Immature natural killer cell (primary cell): ENCODE data around the gene TOP2B. TPM values are rescaled to one million over a fixed set of nuclear protein-coding genes. Genes with fewer than 3 reads are reported as not detected.

ENCODE experiments used
- DNase-seq, 3 donors: peaks; one replicate each; pipeline ENCODE4 v3.0.0; 2022; ENCODE audit warnings: mixed read lengths in 1 of 3
- H3K27ac Mint-ChIP-seq, 6 donors: one replicate each; pipeline ENCODE4 v1.8.0; 2020; ENCODE audit warnings: mixed read lengths in 6 of 6, mild to moderate bottlenecking in 5 of 6, inconsistent platforms in 4 of 6, moderate library complexity in 3 of 6
- H3K27me3 Mint-ChIP-seq, 3 donors: one replicate each; pipeline ENCODE4 v1.8.0; 2020 to 2021; ENCODE audit warnings: low read depth in 3 of 3, mild to moderate bottlenecking in 3 of 3, mixed read lengths in 3 of 3, moderate library complexity in 3 of 3, inconsistent platforms in 1 of 3
- H3K36me3 Mint-ChIP-seq, 3 donors: one replicate each; pipeline ENCODE4 v1.8.0; 2020; ENCODE audit warnings: mixed read lengths in 3 of 3, inconsistent platforms in 2 of 3, mild to moderate bottlenecking in 2 of 3
- H3K4me1 Mint-ChIP-seq, 2 donors: one replicate each; pipeline ENCODE4 v1.8.0; 2020; ENCODE audit warnings: inconsistent platforms in 2 of 2, mild to moderate bottlenecking in 2 of 2, mixed read lengths in 2 of 2, moderate library complexity in 1 of 2
- H3K4me3 Mint-ChIP-seq, 5 donors: one replicate each; pipeline ENCODE4 v1.8.0; 2020; ENCODE audit warnings: mild to moderate bottlenecking in 5 of 5, mixed read lengths in 5 of 5, inconsistent platforms in 3 of 5, moderate library complexity in 3 of 5
- H3K9me3 Mint-ChIP-seq, 6 donors: one replicate each; pipeline ENCODE4 v1.8.0; 2020; ENCODE audit warnings: mild to moderate bottlenecking in 6 of 6, mixed read lengths in 6 of 6, inconsistent platforms in 4 of 6, moderate library complexity in 3 of 6
- polyA plus RNA-seq, 3 donors: library from polyadenylated mRNA; unstranded; fragments of 300-500 nt; fragmentation: Illumina TruSeq; gene quantifications; one replicate each; pipeline ENCODE4 v1.2.3, GENCODE V29; 2021

Gene TOP2B
- polyA plus RNA-seq, 3 donors from 2014 or later: 31.8 to 84.5 (median 45.7) TPM

DNA sequence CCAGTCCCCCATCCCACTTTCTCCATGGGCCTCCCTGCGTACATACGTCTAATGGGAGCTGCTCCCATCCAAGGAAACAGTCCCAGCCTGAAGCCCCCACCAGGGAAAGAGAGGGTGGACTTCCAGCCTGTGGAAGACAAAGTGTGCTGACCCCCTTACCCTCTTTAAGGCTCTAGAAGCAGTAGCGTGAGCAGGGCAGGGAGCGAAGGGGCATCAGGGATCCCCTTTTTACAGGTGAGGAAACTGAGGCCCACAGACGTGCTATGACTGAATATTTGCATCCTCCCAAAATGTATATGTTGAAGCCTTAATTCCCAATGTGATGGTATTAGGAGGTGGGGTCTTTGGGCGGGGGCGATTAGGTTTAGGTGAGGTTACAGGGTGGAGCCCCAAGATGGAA, 83.4 kb downstream of the TOP2B start:
- Mint-ChIP-seq H3K4me3 (no peak overlapping the region), H3K27me3 (peaks cover 2 to 12% (median 7%) of the 10 kb centered on the region in 3 donors), H3K9me3 (peaks cover 0 to 2% (median 0%) of the 10 kb centered on the region in 6 donors), H3K27ac (no peak overlapping the region), H3K4me1 (no peaks in the 10 kb centered on the region), H3K36me3 (no peaks in the 10 kb centered on the region)
- DNase-seq: no peak

DNA sequence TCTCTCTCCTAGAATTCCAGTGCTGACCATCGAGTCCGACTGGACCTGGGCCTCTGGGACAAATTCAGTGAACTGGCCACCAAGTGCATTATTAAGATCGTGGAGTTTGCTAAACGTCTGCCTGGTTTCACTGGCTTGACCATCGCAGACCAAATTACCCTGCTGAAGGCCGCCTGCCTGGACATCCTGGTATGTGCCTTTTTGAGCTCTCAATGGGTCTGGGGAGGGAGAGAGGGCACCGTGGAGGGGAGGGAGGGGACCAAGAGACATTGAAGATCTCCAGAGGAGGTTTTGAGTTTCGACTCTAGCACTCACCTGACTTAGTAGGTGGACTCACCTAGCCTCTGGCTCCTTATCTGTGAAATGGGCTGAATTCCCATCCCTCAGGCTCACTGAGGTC, 84.2 kb downstream of the TOP2B start:
- Mint-ChIP-seq H3K27me3 (peaks cover 2 to 12% (median 7%) of the 10 kb centered on the region in 3 donors), H3K9me3 (peaks cover 0 to 2% (median 0%) of the 10 kb centered on the region in 6 donors), H3K27ac (no peak overlapping the region), H3K36me3 (no peaks in the 10 kb centered on the region), H3K4me3 (no peak overlapping the region), H3K4me1 (no peaks in the 10 kb centered on the region)
- DNase-seq: no peak

DNA sequence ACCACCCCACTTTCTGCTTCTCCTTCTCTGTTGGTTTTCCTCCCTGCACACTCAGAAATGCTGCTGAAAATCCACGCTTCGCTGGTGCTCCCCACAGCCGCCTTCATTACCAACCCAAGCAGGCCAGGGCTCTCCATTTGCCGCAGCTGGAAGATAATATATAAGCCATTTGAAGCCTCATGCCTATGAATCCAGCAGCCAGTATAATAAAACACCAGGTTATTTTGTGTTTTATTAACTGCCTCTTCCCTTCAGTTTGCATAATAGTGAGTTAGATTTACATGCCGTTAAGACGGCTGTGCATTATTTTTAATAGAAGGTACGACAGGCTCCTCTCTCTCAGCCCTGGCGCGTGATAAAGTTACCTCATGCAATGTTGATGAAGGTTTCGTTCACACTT, 86.6 kb downstream of the TOP2B start:
- DNase-seq: no peak
- H3K27me3 Mint-ChIP-seq: peaks cover 2 to 8% (median 4%) of the 10 kb centered on the region in 3 donors
- peaks cover 0 to 2% (median 0%) of the 10 kb centered on the region in 6 donors for H3K9me3 Mint-ChIP-seq
- no peak overlapping the region for H3K27ac Mint-ChIP-seq
- H3K4me3 Mint-ChIP-seq: no peak overlapping the region
- no peaks in the 10 kb centered on the region for H3K36me3 Mint-ChIP-seq
- no peaks in the 10 kb centered on the region for H3K4me1 Mint-ChIP-seq

DNA sequence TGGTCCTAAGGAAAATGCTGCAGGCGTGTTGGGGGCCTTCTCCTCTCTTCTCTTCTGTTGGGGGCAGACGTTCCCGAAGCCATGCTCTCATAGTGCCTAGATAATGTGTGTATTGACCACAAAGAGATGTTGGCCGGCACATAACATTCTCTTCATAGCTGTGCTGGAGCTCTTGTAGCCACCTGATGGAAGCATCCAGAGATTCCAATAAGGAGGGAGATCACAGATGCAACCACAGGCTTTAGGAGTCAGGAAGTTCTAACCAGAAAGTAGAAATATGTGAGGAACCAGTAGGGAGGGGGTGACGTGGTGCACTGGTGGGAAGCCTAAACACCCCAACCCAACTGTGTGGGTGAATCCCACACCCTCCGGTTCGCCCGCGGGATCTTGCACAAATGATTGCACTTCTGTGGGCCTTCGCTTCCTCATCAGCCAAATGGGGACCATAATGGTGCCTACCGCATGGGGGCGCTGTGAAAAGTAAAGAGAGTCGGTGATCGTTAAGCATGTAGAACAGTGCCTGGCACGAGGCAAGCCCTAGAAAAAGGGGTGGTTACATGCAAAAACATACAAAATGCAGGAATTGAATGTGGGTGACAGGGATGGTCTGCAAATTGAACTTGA, 87.8 kb downstream of the TOP2B start:
- Mint-ChIP-seq H3K27me3 (peaks cover 2 to 8% (median 5%) of the 10 kb centered on the region in 3 donors), H3K27ac (no peak overlapping the region), H3K4me3 (no peak overlapping the region), H3K36me3 (no peaks in the 10 kb centered on the region), H3K4me1 (no peaks in the 10 kb centered on the region), H3K9me3 (peaks cover 0 to 2% (median 0%) of the 10 kb centered on the region in 6 donors)
- DNase-seq: no peak

DNA sequence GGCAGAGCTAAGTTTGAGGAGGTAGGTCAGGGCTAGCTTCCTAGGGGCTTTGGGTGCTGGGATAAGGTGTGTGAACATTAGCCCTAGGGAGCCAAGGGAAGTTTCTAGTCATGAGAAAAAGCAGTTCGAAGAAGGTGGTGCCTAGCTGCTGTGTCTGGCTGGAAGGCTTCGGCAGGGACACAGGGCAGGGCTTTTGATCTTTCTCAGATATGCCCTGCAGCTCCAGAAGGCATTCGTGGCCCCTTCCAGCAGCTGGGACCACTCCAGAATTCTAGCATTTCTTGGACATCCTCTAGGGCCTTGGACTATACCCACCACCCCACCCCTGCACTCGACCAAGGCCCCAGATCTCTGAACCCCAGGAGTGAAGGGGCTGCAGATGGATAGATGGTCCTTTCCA, 88.6 kb downstream of the TOP2B start:
- peaks cover 2 to 8% (median 5%) of the 10 kb centered on the region in 3 donors for H3K27me3 Mint-ChIP-seq
- H3K27ac Mint-ChIP-seq: no peak overlapping the region
- no peak overlapping the region for H3K4me3 Mint-ChIP-seq
- H3K4me1 Mint-ChIP-seq: no peaks in the 10 kb centered on the region
- DNase-seq: no peak
- no peaks in the 10 kb centered on the region for H3K9me3 Mint-ChIP-seq
- H3K36me3 Mint-ChIP-seq: no peaks in the 10 kb centered on the region

DNA sequence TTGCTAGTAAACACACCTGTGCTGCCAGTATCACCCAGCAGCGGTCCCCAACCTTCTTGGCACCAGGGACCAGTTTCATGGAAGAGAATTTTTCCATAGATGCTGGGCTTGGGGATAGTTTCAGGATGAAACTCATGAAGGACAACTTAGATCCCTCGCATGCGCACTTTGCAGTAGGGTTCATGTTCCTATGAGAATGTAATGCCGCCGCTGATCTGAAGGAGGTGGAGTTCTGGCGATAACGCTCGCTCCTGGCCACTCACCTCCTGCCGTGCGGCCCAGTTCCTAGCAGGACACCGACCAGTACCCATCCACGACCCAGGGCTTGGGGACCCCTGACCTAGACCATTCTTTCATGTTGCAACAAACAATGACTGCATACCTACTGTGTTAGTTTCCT, 89.7 kb downstream of the TOP2B start:
- Mint-ChIP-seq H3K36me3 (no peaks in the 10 kb centered on the region), H3K9me3 (no peaks in the 10 kb centered on the region), H3K4me3 (no peak overlapping the region), H3K27me3 (peaks cover 2 to 8% (median 5%) of the 10 kb centered on the region in 3 donors), H3K27ac (no peak overlapping the region), H3K4me1 (no peaks in the 10 kb centered on the region)
- no peak for DNase-seq

DNA sequence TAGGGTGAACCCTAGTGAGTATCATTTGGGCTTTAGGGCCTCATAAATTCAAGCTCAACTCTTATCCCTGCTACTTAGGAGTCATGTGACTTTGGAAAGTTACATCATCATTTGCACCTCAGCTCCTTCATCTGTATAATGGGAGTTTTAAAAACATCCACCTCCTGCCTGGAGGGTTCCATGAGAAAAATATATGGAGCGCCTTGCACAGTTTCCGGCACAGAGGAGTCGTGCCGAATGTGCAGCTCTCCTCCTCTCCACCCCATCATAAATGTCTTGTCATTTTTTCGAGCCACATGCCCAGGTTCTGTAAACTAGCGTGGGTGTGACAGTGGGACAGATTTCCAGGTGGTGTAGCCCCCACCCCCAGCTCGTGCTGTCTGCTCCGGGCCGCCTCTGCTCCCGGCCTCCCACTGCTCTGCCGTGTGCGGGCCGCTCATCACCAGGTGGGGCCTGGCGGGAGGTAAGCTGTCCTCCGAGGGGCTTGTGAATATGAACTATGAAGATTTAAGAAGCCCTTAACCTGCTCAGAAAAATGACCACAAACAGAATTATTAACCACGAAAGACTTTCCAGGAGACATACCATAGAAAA, 90.4 kb downstream of the TOP2B start:
- H3K27ac Mint-ChIP-seq: no peak overlapping the region
- H3K4me1 Mint-ChIP-seq: no peaks in the 10 kb centered on the region
- peaks cover 2 to 5% (median 5%) of the 10 kb centered on the region in 3 donors for H3K27me3 Mint-ChIP-seq
- H3K4me3 Mint-ChIP-seq: no peak overlapping the region
- H3K9me3 Mint-ChIP-seq: no peaks in the 10 kb centered on the region
- no peaks in the 10 kb centered on the region for H3K36me3 Mint-ChIP-seq
- DNase-seq: no peak

DNA sequence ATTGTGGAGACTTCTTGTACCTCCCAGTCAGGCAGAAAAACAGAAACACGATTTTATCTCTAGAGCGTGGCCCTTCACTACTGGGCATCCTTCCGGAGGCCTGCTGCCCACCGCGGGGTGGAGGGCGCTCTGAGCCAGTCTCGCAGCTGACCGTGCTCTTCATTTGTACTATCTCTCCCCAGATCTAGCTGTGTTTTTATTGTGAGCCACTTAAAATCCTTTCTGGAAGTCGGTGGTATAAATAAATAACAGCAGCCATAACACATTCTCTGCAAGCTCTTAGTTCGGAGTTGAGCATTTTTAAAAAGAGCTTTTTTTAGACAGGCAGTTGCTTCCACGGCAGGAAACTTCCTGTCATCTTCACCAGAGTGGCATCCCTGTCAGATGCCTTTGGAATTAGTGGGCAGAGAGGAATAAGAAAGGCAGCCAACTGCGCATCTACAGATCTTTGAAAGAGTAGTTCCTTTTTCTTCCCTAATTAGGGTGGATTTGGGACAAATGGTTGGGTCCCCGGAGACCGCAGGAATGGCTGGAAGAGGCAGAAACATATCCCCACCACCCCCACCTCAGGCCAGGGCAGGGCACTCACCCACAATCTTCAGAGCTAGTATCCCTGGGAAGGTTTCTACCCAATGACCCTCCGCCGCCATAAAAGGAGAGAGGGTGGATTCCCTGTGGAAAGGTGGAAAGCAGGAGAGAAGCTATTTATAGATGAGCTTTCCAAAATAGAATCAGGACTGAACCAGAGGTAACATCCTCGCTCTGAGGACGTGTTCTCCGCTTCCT, 91.1 kb downstream of the TOP2B start:
- DNase-seq: no peak
- H3K27ac Mint-ChIP-seq: no peak overlapping the region
- H3K4me3 Mint-ChIP-seq: no peak overlapping the region
- H3K36me3 Mint-ChIP-seq: no peaks in the 10 kb centered on the region
- H3K9me3 Mint-ChIP-seq: no peaks in the 10 kb centered on the region
- H3K4me1 Mint-ChIP-seq: no peaks in the 10 kb centered on the region
- peaks cover 2 to 5% (median 5%) of the 10 kb centered on the region in 3 donors for H3K27me3 Mint-ChIP-seq

DNA sequence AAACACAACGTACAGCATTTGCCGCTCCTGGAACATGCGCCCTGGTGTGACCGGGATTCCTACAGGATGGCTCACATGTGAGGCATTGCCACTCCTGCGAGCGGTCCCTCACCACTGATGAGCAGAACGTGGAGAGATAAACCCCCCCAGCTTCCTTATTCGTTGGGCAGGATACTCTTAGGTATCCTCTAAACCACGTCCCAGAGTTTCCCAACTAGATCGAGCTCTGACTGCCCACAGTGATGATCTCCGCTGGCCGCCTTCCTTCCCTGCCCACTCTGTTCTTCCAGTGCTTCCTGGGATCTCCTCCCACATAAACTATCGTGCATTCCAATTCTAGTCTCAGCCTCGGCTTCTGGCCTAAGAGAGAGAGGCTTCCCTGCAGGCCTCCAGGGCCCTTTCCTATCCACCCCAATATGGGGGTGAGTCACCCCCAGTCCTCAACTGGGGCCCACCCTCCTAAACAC, 91.8 kb downstream of the TOP2B start:
- Mint-ChIP-seq H3K27ac (no peak overlapping the region), H3K36me3 (no peaks in the 10 kb centered on the region), H3K4me3 (no peak overlapping the region), H3K9me3 (no peaks in the 10 kb centered on the region), H3K27me3 (peaks cover 2 to 5% (median 5%) of the 10 kb centered on the region in 3 donors), H3K4me1 (no peaks in the 10 kb centered on the region)
- DNase-seq: no peak

DNA sequence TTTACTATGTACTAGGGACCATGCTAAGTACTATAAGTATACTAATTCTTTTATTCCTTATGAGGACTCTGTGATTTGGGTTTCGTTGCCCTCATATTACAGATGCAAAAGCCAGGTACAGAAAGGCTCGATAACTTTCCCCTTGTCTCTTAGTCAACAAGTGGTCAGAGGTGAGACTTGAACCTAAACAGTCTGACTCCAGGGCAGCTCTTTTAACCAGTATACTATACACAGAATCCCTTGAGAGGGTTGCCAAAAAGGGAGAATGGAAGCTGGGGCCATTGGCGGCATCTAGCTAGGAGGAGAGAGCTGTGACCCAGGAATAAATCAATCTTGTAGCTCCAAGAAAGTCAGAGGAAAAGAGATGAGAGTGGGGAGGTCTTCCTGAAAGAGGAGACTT, 92.4 kb downstream of the TOP2B start:
- no peak overlapping the region for H3K27ac Mint-ChIP-seq
- no peaks in the 10 kb centered on the region for H3K9me3 Mint-ChIP-seq
- no peak overlapping the region for H3K4me3 Mint-ChIP-seq
- DNase-seq: no peak
- H3K36me3 Mint-ChIP-seq: no peaks in the 10 kb centered on the region
- H3K27me3 Mint-ChIP-seq: peaks cover 2 to 5% (median 5%) of the 10 kb centered on the region in 3 donors
- H3K4me1 Mint-ChIP-seq: no peaks in the 10 kb centered on the region

DNA sequence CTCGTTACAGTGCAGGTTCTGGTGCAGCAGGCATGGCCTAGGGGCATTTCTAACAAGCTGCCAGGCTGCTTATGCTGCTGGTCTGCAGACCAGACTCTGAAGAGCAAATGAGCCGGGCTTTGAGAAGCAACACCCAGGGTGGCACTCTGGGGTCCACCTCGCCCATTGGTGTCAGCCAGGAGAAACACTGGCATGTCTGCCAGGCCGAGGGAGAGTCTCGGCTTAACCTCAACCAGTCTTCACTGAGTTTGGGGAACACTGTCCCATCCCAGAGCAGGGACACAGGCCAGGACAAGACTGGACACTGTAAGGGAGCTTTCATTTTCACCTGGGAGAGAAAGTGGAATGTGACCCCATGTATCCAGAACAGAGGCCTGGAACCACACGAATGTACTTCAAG, 93.4 kb downstream of the TOP2B start:
- no peak for DNase-seq
- H3K9me3 Mint-ChIP-seq: no peaks in the 10 kb centered on the region
- H3K36me3 Mint-ChIP-seq: no peaks in the 10 kb centered on the region
- no peak overlapping the region for H3K27ac Mint-ChIP-seq
- no peak overlapping the region for H3K4me3 Mint-ChIP-seq
- no peaks in the 10 kb centered on the region for H3K4me1 Mint-ChIP-seq
- peaks cover 0 to 2% (median 0%) of the 10 kb centered on the region in 3 donors for H3K27me3 Mint-ChIP-seq

DNA sequence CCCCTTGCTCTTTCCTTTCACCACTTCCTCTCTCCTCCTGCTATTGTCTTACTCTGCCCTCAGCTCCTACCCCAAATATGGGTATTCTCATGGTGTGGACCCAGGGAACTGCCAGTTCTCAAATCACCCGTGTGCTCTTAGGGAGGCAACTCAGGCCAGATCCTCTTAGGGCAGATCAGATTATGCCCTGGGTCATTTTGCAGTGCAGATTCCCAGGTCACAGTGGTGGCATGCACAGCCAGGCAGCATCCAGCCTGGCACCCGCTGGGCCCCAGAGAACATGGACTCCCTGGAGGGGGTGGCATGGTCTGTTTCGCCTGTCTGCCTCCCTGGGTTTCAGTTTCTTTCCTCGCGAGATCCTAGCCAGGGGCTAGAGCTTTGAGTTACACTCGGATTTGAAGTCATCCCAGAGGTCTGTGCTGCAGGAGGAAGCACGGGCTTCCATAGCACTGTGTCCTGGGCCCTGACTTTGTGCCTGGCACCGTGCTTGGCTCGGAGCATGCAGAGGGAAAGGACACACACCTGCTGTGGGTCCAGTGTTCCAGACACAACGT, 96.1 kb downstream of the TOP2B start:
- H3K36me3 Mint-ChIP-seq: no peaks in the 10 kb centered on the region
- H3K4me3 Mint-ChIP-seq: no peak overlapping the region
- no peaks in the 10 kb centered on the region for H3K9me3 Mint-ChIP-seq
- no peak for DNase-seq
- peaks cover 0 to 2% (median 2%) of the 10 kb centered on the region in 3 donors for H3K27me3 Mint-ChIP-seq
- no peaks in the 10 kb centered on the region for H3K4me1 Mint-ChIP-seq
- H3K27ac Mint-ChIP-seq: no peak overlapping the region

DNA sequence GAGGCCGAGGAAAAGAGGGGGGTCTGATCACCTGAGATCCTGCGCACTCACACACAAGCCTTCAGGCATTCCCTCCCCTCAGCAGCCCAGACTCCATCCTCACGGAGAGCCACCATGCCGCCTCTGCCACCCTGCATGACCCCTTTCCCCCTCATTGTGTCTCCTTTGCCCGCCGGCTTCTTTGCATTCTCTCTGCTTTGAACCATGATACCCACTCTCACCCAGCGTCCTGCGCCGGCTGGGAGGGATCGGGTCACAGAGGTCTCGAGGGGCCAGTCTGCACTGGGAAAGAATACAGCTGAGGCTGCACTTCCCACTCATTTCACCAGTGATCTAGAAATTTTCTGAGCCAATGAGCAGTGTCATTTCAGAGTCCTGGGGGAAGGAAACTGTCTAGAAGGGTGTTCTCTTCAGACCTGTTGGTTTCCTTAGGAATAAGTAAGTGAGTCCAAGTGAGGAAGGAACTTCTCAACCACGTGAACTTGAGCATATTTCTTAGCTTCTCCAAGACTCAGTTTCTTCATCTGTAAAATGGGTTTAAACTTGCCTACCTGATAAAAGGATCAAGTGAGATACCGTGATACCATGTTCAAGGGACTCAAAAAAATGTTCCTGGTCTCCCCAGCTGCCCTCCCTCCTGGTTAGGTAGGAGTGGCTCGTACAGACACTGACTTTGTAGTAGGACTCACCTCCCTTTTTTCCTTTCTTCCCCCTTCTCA, 96.7 kb downstream of the TOP2B start:
- Mint-ChIP-seq H3K9me3 (no peaks in the 10 kb centered on the region), H3K27me3 (peaks cover 0 to 2% (median 2%) of the 10 kb centered on the region in 3 donors), H3K4me3 (no peak overlapping the region), H3K4me1 (no peaks in the 10 kb centered on the region), H3K36me3 (no peaks in the 10 kb centered on the region), H3K27ac (no peak overlapping the region)
- no peak for DNase-seq
